OCI-M2 (cell line): Measurements from ENCODE around the gene FPR3.
"Not testable (repeated sequence)": the region's sequence is repeated elsewhere in the genome, so short reads cannot be mapped to it uniquely, and the experiment has no call there.

Experiments used
- DNase-seq: peaks from one replicate; lab custom pipeline; 2025; ENCODE audit not compliant: unreplicated experiment; lab: John Stamatoyannopoulos, UW

FPR3 gene

GRCh38 chr19:51794885-51795490 is at the start of gene FPR3:
Gene FPR3 (plus strand): TSS chr19:51795157. CDS start chr19:51823749, 28,592 bp downstream.
- DNase-seq, result no peak

- DNase-seq, result no peak
These were observed 48.2 kb upstream of the FPR3 start for GRCh38 chr19:51746731-51747130.

GRCh38 chr19:51749979-51750378 is 45.0 kb upstream of the FPR3 start:
- DNase-seq, result no peak

GRCh38 chr19:51750400-51751094 is 44.4 kb upstream of the FPR3 start:
- DNase-seq, result no peak

GRCh38 chr19:51751655-51752054 is 43.3 kb upstream of the FPR3 start, which contains the start of gene FPR1:
Gene FPR1 (minus strand): TSS chr19:51751878. CDS start chr19:51746994, 4,884 bp downstream.
- no peak for DNase-seq

- DNase-seq, result no peak
These were observed 40.8 kb upstream of the FPR3 start for GRCh38 chr19:51754109-51754508.

- DNase-seq, result no peak
These were observed 40.2 kb upstream of the FPR3 start for GRCh38 chr19:51754770-51755169.

- no peak for DNase-seq
These were observed 39.4 kb upstream of the FPR3 start for GRCh38 chr19:51755571-51755970.

GRCh38 chr19:51760697-51761356 is 34.1 kb upstream of the FPR3 start, which contains the start of gene FPR2:
Gene FPR2 (plus strand): TSS chr19:51761180. CDS start chr19:51768659, 7,479 bp downstream.
- DNase-seq, result no peak

GRCh38 chr19:51761696-51762095 is 33.3 kb upstream of the FPR3 start:
- no peak for DNase-seq

- DNase-seq, result no peak
These were observed 29.9 kb upstream of the FPR3 start for GRCh38 chr19:51765086-51765485.

GRCh38 chr19:51766461-51766860 is 28.5 kb upstream of the FPR3 start:
- no peak for DNase-seq

- no peak for DNase-seq
These were observed 23.4 kb upstream of the FPR3 start for GRCh38 chr19:51771376-51772130.

- no peak for DNase-seq
These were observed 22.0 kb upstream of the FPR3 start for GRCh38 chr19:51772977-51773376.

- DNase-seq, result not testable (repeated sequence)
These were observed 18.4 kb upstream of the FPR3 start for GRCh38 chr19:51776561-51776960.

- peak; percentile 84 for DNase-seq
These were observed 17.1 kb upstream of the FPR3 start for GRCh38 chr19:51777570-51778462.

GRCh38 chr19:51779181-51779580 is 15.8 kb upstream of the FPR3 start:
- DNase-seq, result no peak

- DNase-seq, result no peak
These were observed 15.3 kb upstream of the FPR3 start for GRCh38 chr19:51779703-51780102.

- no peak for DNase-seq
These were observed 14.7 kb upstream of the FPR3 start for GRCh38 chr19:51780270-51780669.

- no peak for DNase-seq
These were observed 13.0 kb upstream of the FPR3 start for GRCh38 chr19:51781999-51782398.
